GM23248 (cell line): Measurements from ENCODE around the gene TAS2R42. TPM values are rescaled to one million over a fixed set of nuclear protein-coding genes. Genes with fewer than 3 reads are reported as not detected.

ENCODE experiments used
- DNase-seq: peaks from one replicate; pipeline ENCODE4 v3.0.0-alpha.2; 2015
- H2AFZ ChIP-seq: fragments of 200-600 bp; sonication (generic); 2 replicates; pipeline ENCODE4 v1.6.1; 2016; ENCODE audit warnings: antibody characterized with exemption
- H3F3A ChIP-seq: fragments of 200-600 bp; sonication (generic); 2 replicates; pipeline ENCODE4 v1.6.1; 2016; ENCODE audit warnings: mild to moderate bottlenecking, antibody characterized with exemption, mixed run types; ENCODE audit not compliant: insufficient read depth
- H3K27ac ChIP-seq: fragments of 200-600 bp; sonication (generic); 2 replicates; pipeline ENCODE4 v1.5.1; 2016; ENCODE audit warnings: mild to moderate bottlenecking
- H3K27me3 ChIP-seq: fragments of 200-600 bp; sonication (generic); replicated peaks from 2 replicates; pipeline ENCODE4 v1.6.1; 2016; ENCODE audit warnings: mild to moderate bottlenecking; ENCODE audit not compliant: insufficient read depth
- H3K36me3 ChIP-seq: fragments of 200-600 bp; sonication (generic); 2 replicates; pipeline ENCODE4 v1.6.1; 2016; ENCODE audit warnings: low read depth, mild to moderate bottlenecking
- H3K4me1 ChIP-seq: fragments of 200-600 bp; sonication (generic); 2 replicates; pipeline ENCODE4 v1.6.1; 2016; ENCODE audit warnings: mild to moderate bottlenecking; ENCODE audit not compliant: insufficient read depth
- H3K4me2 ChIP-seq: fragments of 200-600 bp; sonication (generic); one replicate; pipeline ENCODE4 v1.6.1; 2016; ENCODE audit warnings: mild to moderate bottlenecking; ENCODE audit not compliant: unreplicated experiment
- H3K4me3 ChIP-seq: fragments of 200-600 bp; sonication (generic); 2 replicates; pipeline ENCODE4 v1.5.1; 2016; ENCODE audit warnings: mild to moderate bottlenecking
- H3K79me2 ChIP-seq: fragments of 200-600 bp; sonication (generic); 2 replicates; pipeline ENCODE4 v1.6.1; 2016; ENCODE audit warnings: mild to moderate bottlenecking; ENCODE audit not compliant: insufficient read depth
- H3K9ac ChIP-seq: fragments of 200-600 bp; sonication (generic); 2 replicates; pipeline ENCODE4 v1.6.1; 2016; ENCODE audit warnings: mild to moderate bottlenecking
- H3K9me2 ChIP-seq: fragments of 200-600 bp; sonication (generic); 2 replicates; pipeline ENCODE4 v1.6.1; 2016; ENCODE audit warnings: mixed run types, mild to moderate bottlenecking, moderate library complexity; ENCODE audit not compliant: insufficient read depth
- H3K9me3 ChIP-seq: fragments of 200-600 bp; sonication (generic); one replicate; pipeline ENCODE4 v1.6.1; 2017; ENCODE audit warnings: low read depth
- H4K20me1 ChIP-seq: fragments of 200-600 bp; sonication (generic); 2 replicates; pipeline ENCODE4 v1.6.0; 2016; ENCODE audit not compliant: insufficient read depth
- EZH2 ChIP-seq: fragments of 200-600 bp; sonication (generic); IDR thresholded peaks from 2 replicates; pipeline ENCODE4 v1.6.1; 2018; ENCODE audit warnings: antibody characterized with exemption, mild to moderate bottlenecking; ENCODE audit not compliant: insufficient read depth, poor library complexity, severe bottlenecking
- EZH2phosphoT487 ChIP-seq: fragments of 200-600 bp; sonication (generic); IDR thresholded peaks from 2 replicates; pipeline ENCODE4 v1.6.1; 2018; ENCODE audit warnings: antibody characterized with exemption, moderate library complexity, mild to moderate bottlenecking, low read depth; ENCODE audit not compliant: insufficient read depth
- WGBS, 2 experiments: methylation state at CpG; one replicate each; pipeline ENCODE4 v1.1.6; 2015 to 2017; ENCODE audit warnings: low lambda C conversion rate in 2 of 2, low coverage in 1 of 2; ENCODE audit errors: missing lambda C conversion rate in 2 of 2; 5-methylcytosine and 5-hydroxymethylcytosine counted together
- in situ Hi-C: fragments of 300-500 bp; cut with MboI; formaldehyde crosslinking; loops from 2 replicates; pipeline ENCODE4 v1.15.0; 2020
- polyA plus RNA-seq: library from polyadenylated mRNA; unstranded; fragments of >200 nt; fragmentation: Nextera tagmentation; extraction: Ambion mirVana; gene quantifications from 2 replicates; pipeline ENCODE4 v1.2.1, GENCODE V29; 2016
- total RNA-seq: library from RNA; depleted of rRNA; stranded (reverse); fragments of >200 nt; shearing (Covaris generic); gene quantifications from 2 replicates; pipeline ENCODE4 v1.2.3, GENCODE V29; 2014; rRNA removed

Gene TAS2R42
- total and polyA plus RNA-seq, 2 experiments from 2014 or later: not detected

- H3K27me3 ChIP-seq: no peaks in the 10 kb centered on the region
- no peaks in the 10 kb centered on the region for H3K36me3 ChIP-seq
- no peaks in the 10 kb centered on the region for H3K9me2 ChIP-seq
- H3K4me3 ChIP-seq: no peak overlapping the region
- no peaks in the 10 kb centered on the region for H3F3A ChIP-seq
- in situ Hi-C loops: no loop called here
- no peak overlapping the region for H2AFZ ChIP-seq
- H4K20me1 ChIP-seq: no peaks in the 10 kb centered on the region
- H3K9me3 ChIP-seq: no peaks in the 10 kb centered on the region
- no peak overlapping the region for H3K27ac ChIP-seq
- WGBS, 2 experiments: 70 to 76% methylated on average over 2 of the region's 2 CpGs
- H3K79me2 ChIP-seq: peaks cover 87% of the 10 kb centered on the region
- no peak for DNase-seq
- no peak overlapping the region for H3K9ac ChIP-seq
- no peaks in the 10 kb centered on the region for H3K4me1 ChIP-seq
- H3K4me2 ChIP-seq: no peak overlapping the region
- TF ChIP-seq EZH2: no peak
- TF ChIP-seq EZH2phosphoT487: no peak
Measured at GRCh38 chr12:11143352-11143751, 43.4 kb downstream of the TAS2R42 start.

GRCh38 chr12:11136075-11136474, 50.7 kb downstream of the TAS2R42 start:
- H3K9ac ChIP-seq: no peak overlapping the region
- 81 to 86% methylated on average over 2 of the region's 2 CpGs for WGBS, 2 experiments
- H3K4me1 ChIP-seq: no peaks in the 10 kb centered on the region
- H2AFZ ChIP-seq: no peak overlapping the region
- H3K4me3 ChIP-seq: no peak overlapping the region
- H3K27me3 ChIP-seq: no peaks in the 10 kb centered on the region
- in situ Hi-C loops: no loop called here
- H3K27ac ChIP-seq: no peak overlapping the region
- H3K79me2 ChIP-seq: peaks cover 96% of the 10 kb centered on the region
- TF ChIP-seq EZH2phosphoT487 (no peak), EZH2 (no peak)
- no peaks in the 10 kb centered on the region for H3K9me3 ChIP-seq
- DNase-seq: no peak
- H3K4me2 ChIP-seq: no peak overlapping the region
- no peaks in the 10 kb centered on the region for H3F3A ChIP-seq
- no peaks in the 10 kb centered on the region; the same call in 1 of the 2 replicates for H4K20me1 ChIP-seq
- no peaks in the 10 kb centered on the region for H3K9me2 ChIP-seq
- no peaks in the 10 kb centered on the region for H3K36me3 ChIP-seq

Other genes starting within 250 kb of the TAS2R42 start
- 0.76 and 1.2 TPM in 2 replicates for gene TAS2R14, start 247.7 kb downstream of the TAS2R42 start, total RNA-seq
- 3.0 and 3.4 TPM in 2 replicates for gene TAS2R14, start 247.7 kb downstream of the TAS2R42 start, polyA plus RNA-seq
- 0.32 TPM in 1 of 2 replicates, not detected in the other for gene TAS2R50, start 200.0 kb downstream of the TAS2R42 start, total RNA-seq
- not detected in 2 replicates for gene TAS2R50, start 200.0 kb downstream of the TAS2R42 start, polyA plus RNA-seq
- gene TAS2R20, start 188.6 kb downstream of the TAS2R42 start, total RNA-seq: 1.8 and 2.5 TPM in 2 replicates
- not detected in 2 replicates for gene TAS2R20, start 188.6 kb downstream of the TAS2R42 start, polyA plus RNA-seq
- gene TAS2R19, start 164.3 kb downstream of the TAS2R42 start, total RNA-seq: 2.6 and 3.7 TPM in 2 replicates
- gene TAS2R19, start 164.3 kb downstream of the TAS2R42 start, polyA plus RNA-seq: not detected in 2 replicates
- gene TAS2R31, start 155.5 kb downstream of the TAS2R42 start, total RNA-seq: 0.97 and 1.4 TPM in 2 replicates
- gene TAS2R31, start 155.5 kb downstream of the TAS2R42 start, polyA plus RNA-seq: 0.24 TPM in 1 of 2 replicates, not detected in the other
- gene TAS2R46, start 124.6 kb downstream of the TAS2R42 start, total RNA-seq: not detected in 2 replicates
- gene TAS2R46, start 124.6 kb downstream of the TAS2R42 start, polyA plus RNA-seq: not detected in 2 replicates
- 0.63 TPM in 1 of 2 replicates, not detected in the other for gene TAS2R43, start 94.6 kb downstream of the TAS2R42 start, total RNA-seq
- not detected in 2 replicates for gene TAS2R43, start 94.6 kb downstream of the TAS2R42 start, polyA plus RNA-seq
- 0.13 and 0.32 TPM in 2 replicates for gene TAS2R30, start 52.3 kb downstream of the TAS2R42 start, total RNA-seq
- gene TAS2R30, start 52.3 kb downstream of the TAS2R42 start, polyA plus RNA-seq: not detected in 2 replicates
- 6.2 and 10.2 TPM in 2 replicates for gene SMIM10L1, start 15.7 kb downstream of the TAS2R42 start, total RNA-seq
- 15.8 and 16.6 TPM in 2 replicates for gene SMIM10L1, start 15.7 kb downstream of the TAS2R42 start, polyA plus RNA-seq
- not detected in 2 replicates for gene PRB3, start 82.8 kb upstream of the TAS2R42 start, total RNA-seq
- gene PRB3, start 82.8 kb upstream of the TAS2R42 start, polyA plus RNA-seq: not detected in 2 replicates
- not detected in 2 replicates for gene PRB4, start 123.5 kb upstream of the TAS2R42 start, total RNA-seq
- gene PRB4, start 123.5 kb upstream of the TAS2R42 start, polyA plus RNA-seq: not detected in 2 replicates
- gene PRB2, start 208.6 kb upstream of the TAS2R42 start, total RNA-seq: not detected in 2 replicates
- gene PRB2, start 208.6 kb upstream of the TAS2R42 start, polyA plus RNA-seq: 0.16 TPM in 1 of 2 replicates, not detected in the other